Effector CD4-positive, alpha-beta T cell (primary cell): Measurements from ENCODE around the gene ITGB5.

Source experiments
- DNase-seq: peaks from one replicate; pipeline ENCODE4 v3.0.0-alpha.2; 2020

ITGB5 gene

GRCh38 chr3:124859025-124859424 lies 28.1 kb downstream of the ITGB5 start:
- DNase-seq: no peak

GRCh38 chr3:124858275-124858674 lies 28.9 kb downstream of the ITGB5 start:
- no peak for DNase-seq

- DNase-seq: no peak
These were observed 30.5 kb downstream of the ITGB5 start for GRCh38 chr3:124856677-124857076.

- DNase-seq: no peak
These were observed 33.2 kb downstream of the ITGB5 start for GRCh38 chr3:124854009-124854408.

- DNase-seq: no peak
These were observed 33.7 kb downstream of the ITGB5 start for GRCh38 chr3:124853446-124853845.

- DNase-seq: no peak
These were observed 35.3 kb downstream of the ITGB5 start for GRCh38 chr3:124851905-124852304.

GRCh38 chr3:124851136-124851535 lies 36.0 kb downstream of the ITGB5 start:
- DNase-seq: no peak

GRCh38 chr3:124850633-124851032 lies 36.5 kb downstream of the ITGB5 start:
- DNase-seq: no peak

GRCh38 chr3:124850212-124850611 lies 37.0 kb downstream of the ITGB5 start:
- no peak for DNase-seq

- no peak for DNase-seq
These were observed 38.9 kb downstream of the ITGB5 start for GRCh38 chr3:124848300-124848699.

- DNase-seq: no peak
These were observed 39.3 kb downstream of the ITGB5 start for GRCh38 chr3:124847863-124848262.

- no peak for DNase-seq
These were observed 40.1 kb downstream of the ITGB5 start for GRCh38 chr3:124847051-124847450.

- no peak for DNase-seq
These were observed 41.0 kb downstream of the ITGB5 start for GRCh38 chr3:124846189-124846588.

- no peak for DNase-seq
These were observed 41.8 kb downstream of the ITGB5 start for GRCh38 chr3:124845406-124845805.

GRCh38 chr3:124843506-124844177 lies 43.5 kb downstream of the ITGB5 start:
- DNase-seq: no peak

- no peak for DNase-seq
These were observed 44.1 kb downstream of the ITGB5 start for GRCh38 chr3:124843047-124843446.

- DNase-seq: no peak
These were observed 45.6 kb downstream of the ITGB5 start for GRCh38 chr3:124841517-124841916.

GRCh38 chr3:124840331-124840730 lies 46.8 kb downstream of the ITGB5 start:
- DNase-seq: no peak

GRCh38 chr3:124839896-124840295 lies 47.3 kb downstream of the ITGB5 start:
- no peak for DNase-seq

- no peak for DNase-seq
These were observed 48.2 kb downstream of the ITGB5 start for GRCh38 chr3:124838963-124839362.

- DNase-seq: no peak
These were observed 49.4 kb downstream of the ITGB5 start for GRCh38 chr3:124837730-124838186.

GRCh38 chr3:124837065-124837464 lies 50.1 kb downstream of the ITGB5 start:
- DNase-seq: no peak

- DNase-seq: no peak
These were observed 50.7 kb downstream of the ITGB5 start for GRCh38 chr3:124836448-124836847.

- peak; percentile 15 for DNase-seq
These were observed 52.1 kb downstream of the ITGB5 start for GRCh38 chr3:124834723-124835718.
